Hepatocyte (in vitro differentiated cells): ENCODE data around the gene SLC26A8.

Experiments used
- EZH2 ChIP-seq: fragments of 200-600 bp; sonication (generic); IDR thresholded peaks from 2 replicates; pipeline ENCODE4 v1.6.1; 2016; ENCODE audit warnings: antibody characterized with exemption, mild to moderate bottlenecking, borderline replicate concordance
- EZH2phosphoT487 ChIP-seq: fragments of 200-600 bp; sonication (generic); IDR thresholded peaks from one replicate; pipeline ENCODE4 v1.6.1; 2018; ENCODE audit warnings: antibody characterized with exemption, mild to moderate bottlenecking, low read depth, moderate library complexity; ENCODE audit not compliant: unreplicated experiment, severe bottlenecking
- TF ChIP-seq, protein P1 (sequence below): fragments of 200-600 bp; sonication (generic); IDR thresholded peaks from 2 replicates; pipeline ENCODE4 v1.5.1; 2016; ENCODE audit warnings: antibody characterized with exemption, mild to moderate bottlenecking; ENCODE audit not compliant: poor library complexity

DNA sequence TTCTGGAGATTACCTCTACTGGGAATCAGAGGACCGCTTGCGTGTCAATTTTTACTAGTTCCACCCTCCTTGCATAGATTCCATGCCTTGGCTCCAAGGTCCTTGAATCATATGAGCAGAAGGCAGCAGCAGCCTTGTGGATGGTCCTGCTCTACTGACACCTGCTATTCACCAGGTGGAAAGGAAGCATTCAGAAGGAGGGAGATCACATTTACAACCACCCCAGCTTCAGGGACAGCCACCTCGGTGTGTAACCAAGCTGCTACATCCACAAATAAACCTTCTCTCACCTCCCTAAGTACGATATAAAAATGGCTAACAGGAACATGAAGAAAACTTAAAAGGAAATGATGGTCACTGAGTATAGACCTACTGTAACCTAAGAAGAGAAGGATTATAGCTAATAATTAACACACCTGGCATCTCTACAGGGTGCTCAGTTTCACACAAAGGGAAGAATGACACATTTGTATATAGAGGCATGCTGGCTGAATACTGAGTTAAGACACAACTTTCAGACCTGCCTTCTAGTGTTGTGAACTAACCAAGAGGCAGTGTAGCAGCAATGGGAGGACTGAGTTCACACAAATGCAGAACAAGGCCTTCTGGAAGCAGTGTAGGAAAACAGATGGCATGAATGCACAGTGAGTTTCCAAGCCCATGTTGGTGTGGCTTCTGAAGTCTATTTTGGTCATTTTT is 57.2 kb downstream of the SLC26A8 start:
- TF ChIP-seq EZH2phosphoT487: no peak
- TF ChIP-seq EZH2: no peak
- TF ChIP-seq, protein P1, sequence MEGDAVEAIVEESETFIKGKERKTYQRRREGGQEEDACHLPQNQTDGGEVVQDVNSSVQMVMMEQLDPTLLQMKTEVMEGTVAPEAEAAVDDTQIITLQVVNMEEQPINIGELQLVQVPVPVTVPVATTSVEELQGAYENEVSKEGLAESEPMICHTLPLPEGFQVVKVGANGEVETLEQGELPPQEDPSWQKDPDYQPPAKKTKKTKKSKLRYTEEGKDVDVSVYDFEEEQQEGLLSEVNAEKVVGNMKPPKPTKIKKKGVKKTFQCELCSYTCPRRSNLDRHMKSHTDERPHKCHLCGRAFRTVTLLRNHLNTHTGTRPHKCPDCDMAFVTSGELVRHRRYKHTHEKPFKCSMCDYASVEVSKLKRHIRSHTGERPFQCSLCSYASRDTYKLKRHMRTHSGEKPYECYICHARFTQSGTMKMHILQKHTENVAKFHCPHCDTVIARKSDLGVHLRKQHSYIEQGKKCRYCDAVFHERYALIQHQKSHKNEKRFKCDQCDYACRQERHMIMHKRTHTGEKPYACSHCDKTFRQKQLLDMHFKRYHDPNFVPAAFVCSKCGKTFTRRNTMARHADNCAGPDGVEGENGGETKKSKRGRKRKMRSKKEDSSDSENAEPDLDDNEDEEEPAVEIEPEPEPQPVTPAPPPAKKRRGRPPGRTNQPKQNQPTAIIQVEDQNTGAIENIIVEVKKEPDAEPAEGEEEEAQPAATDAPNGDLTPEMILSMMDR: no peak
